CD4-positive, alpha-beta T cell treated with Interleukin-17A for 4 hours (primary cell): ENCODE measurements around the gene GABRA5.
"Not testable (repeated sequence)": the region's sequence is repeated elsewhere in the genome, so short reads cannot be mapped to it uniquely, and the experiment has no call there.

Experiments used
- DNase-seq: peaks from one replicate; pipeline ENCODE4 v3.0.0-alpha.2; 2020; ENCODE audit warnings: mixed read lengths

Gene GABRA5

GRCh38 chr15:26866298-26867199, at the start of gene GABRA5:
Gene GABRA5, plus strand, starts transcription at chr15:26867062. Its CDS starts 2,187 bp downstream, at chr15:26869249.
- no peak for DNase-seq

GRCh38 chr15:26831191-26831590, 35.7 kb upstream of the GABRA5 start:
- DNase-seq = not testable (repeated sequence)

- DNase-seq = no peak
These were observed 34.9 kb upstream of the GABRA5 start for GRCh38 chr15:26831951-26832350.

- DNase-seq = no peak
These were observed 28.0 kb upstream of the GABRA5 start for GRCh38 chr15:26838742-26839460.

- no peak for DNase-seq
These were observed 25.3 kb upstream of the GABRA5 start for GRCh38 chr15:26841514-26841913.

- no peak for DNase-seq
These were observed 24.9 kb upstream of the GABRA5 start for GRCh38 chr15:26841941-26842340.

- no peak for DNase-seq
These were observed 24.5 kb upstream of the GABRA5 start for GRCh38 chr15:26842391-26842790.

- no peak for DNase-seq
These were observed 22.0 kb upstream of the GABRA5 start for GRCh38 chr15:26844901-26845300.

GRCh38 chr15:26848498-26848897, 18.4 kb upstream of the GABRA5 start:
- DNase-seq = no peak

- no peak for DNase-seq
These were observed 16.7 kb upstream of the GABRA5 start for GRCh38 chr15:26850161-26850560.

GRCh38 chr15:26852980-26853379, 13.9 kb upstream of the GABRA5 start:
- DNase-seq = no peak

- no peak for DNase-seq
These were observed 12.4 kb upstream of the GABRA5 start for GRCh38 chr15:26854435-26854834.

GRCh38 chr15:26864664-26865191, 2.1 kb upstream of the GABRA5 start:
- DNase-seq = no peak

GRCh38 chr15:26867200-26868007, 542 bp downstream of the GABRA5 start:
- no peak for DNase-seq

GRCh38 chr15:26868029-26868685, 1.3 kb downstream of the GABRA5 start:
- no peak for DNase-seq

- DNase-seq = no peak
These were observed 2.8 kb downstream of the GABRA5 start for GRCh38 chr15:26869628-26870027.

GRCh38 chr15:26870346-26870745, 3.5 kb downstream of the GABRA5 start:
- no peak for DNase-seq

GRCh38 chr15:26872206-26872605, 5.3 kb downstream of the GABRA5 start:
- DNase-seq = no peak

- DNase-seq = no peak
These were observed 7.0 kb downstream of the GABRA5 start for GRCh38 chr15:26873846-26874245.

- DNase-seq = no peak
These were observed 8.1 kb downstream of the GABRA5 start for GRCh38 chr15:26874774-26875475.

- no peak for DNase-seq
These were observed 8.6 kb downstream of the GABRA5 start for GRCh38 chr15:26875476-26875850.

- no peak for DNase-seq
These were observed 11.0 kb downstream of the GABRA5 start for GRCh38 chr15:26877831-26878230.
